ENCODE measurements around the gene NPC1. TPM values are rescaled to one million over a fixed set of nuclear protein-coding genes. Genes with fewer than 3 reads are reported as not detected.
"Not testable (repeated sequence)": the region's sequence is repeated elsewhere in the genome, so short reads cannot be mapped to it uniquely, and the experiment has no call there.

NPC1 gene
- 13.3 TPM for total RNA-seq

DNA sequence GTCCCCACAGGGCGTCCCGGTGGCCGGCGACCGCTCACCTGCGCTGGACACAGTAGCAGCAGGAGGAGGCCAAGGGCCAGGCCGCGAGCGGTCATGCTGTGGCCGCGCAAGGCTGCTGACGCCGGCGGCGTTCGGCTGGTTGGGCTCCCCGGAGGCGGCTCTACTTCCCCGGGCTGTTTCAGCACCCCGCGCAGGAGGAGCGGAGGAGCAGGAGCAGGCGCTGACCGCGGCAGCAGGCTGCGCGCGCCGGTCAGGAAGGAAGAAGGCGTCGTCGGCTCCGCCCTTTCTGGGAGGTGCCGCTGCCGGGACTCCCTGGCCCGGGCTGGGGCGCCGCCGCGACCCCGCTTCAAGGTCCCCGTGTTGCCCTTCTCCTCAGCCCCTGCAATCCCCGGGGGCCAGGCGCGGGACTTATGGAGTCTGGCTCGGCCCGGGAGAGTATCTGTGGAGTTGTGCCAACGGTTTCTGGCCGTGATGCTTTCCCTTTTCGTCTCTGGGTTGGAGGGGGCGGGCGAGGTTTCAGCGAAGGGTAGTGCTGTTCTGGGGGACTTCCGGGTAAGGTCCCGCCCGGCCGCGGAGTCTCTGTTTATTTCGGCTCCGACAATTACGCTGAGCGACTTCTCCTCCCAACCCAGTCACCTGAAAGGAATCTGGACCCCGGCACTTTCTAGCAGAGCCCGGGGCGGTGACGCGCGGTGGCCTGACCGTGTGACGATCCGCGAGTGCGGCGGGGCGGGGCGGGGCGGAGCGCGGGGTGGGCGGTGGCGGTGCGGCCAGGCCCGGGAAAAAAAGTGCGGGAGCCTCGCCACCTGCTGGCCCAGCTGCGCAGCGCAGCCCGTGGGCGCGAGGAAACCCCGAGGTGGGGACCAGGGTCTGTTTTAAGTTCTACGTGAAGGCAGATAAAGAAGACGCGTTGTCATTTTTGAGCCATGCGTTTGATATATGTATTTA is at the start of gene NPC1:
Gene NPC1, minus strand, starts transcription at position 258 of the 948 bp plus-strand sequence. Its CDS starts 163 bp downstream, at position 95.
- peak; percentile 94 for DNase-seq (ENCODE audit: low spot score)

DNA sequence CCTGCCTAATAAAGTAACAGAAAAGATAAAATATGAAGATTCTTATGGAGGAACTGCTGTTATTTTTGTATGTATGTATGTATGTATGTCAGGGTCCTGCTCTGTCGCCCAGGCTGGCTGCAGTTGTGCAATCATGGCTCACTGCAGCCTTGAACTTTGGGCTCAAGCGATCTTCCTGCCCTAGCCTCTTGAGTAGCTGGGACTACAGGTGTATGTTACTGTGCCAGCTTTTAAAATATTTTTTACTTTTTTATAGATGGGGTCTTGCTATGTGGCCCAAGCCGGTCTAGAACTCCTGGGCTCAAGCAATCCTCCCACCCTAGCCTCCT is 49.7 kb upstream of the NPC1 start:
- ATAC-seq: no peak

More for the DNA sequence above, at the start of gene NPC1:
- ATAC-seq: peak; percentile 94

DNA sequence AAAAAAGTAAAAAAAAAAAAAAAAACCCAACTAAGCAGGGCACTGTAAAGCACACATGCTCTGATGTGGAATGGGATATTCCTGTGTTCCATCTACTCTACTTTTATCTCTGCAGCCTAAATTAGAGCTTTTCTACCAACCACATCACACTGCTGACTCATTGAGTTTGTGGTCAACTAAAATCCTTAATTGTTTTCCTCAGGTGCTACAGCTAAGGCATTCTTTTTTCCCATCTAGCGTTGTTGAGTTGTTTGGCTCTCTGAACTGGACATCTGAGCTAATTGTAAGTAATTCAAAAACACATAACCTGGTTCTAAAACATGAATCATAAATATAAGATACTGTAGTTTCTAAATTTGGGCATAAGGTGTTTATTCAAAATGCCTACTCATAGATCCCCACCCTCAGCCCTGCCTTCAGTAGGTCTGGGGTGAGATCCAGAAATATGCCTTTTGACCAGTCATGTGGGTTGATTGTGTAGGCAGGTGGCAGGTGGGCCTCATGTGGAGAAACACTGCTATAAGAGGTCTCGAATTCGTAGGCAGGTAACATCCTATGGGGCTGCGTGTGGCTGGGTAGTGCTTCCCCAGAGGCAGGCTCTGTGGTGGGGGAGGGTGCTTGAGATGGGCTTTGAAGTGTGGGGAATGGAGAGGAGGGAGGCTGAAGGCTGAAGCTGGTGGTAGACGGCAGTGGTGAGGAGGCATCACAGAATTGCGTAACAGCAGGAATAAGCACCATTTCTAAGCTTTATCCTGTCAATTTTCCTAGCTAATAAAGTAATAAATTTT is 49.2 kb upstream of the NPC1 start:
- no peak for DNase-seq (ENCODE audit: low spot score)
- ATAC-seq: no peak

More for the DNA sequence above, 49.7 kb upstream of the NPC1 start:
- no peak for DNase-seq (ENCODE audit: low spot score)

DNA sequence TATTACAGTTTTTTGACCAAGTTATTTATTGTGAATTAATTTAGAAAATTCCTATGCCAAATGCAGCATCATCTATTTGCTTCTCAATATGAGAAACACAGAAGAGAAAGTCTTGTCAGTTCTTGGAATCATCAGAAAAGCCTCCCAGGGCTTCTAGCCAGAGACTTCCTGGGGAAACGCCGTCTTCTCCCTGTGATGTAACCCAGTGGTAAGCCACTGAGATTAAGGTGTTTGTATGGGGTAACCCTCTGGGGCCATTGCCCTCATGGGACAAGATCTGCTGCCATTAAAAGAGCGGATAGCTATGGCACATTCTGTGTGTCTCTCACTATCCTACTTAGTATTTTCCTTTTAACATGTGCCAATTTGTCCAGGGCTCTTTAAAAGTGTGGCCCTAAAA is 48.4 kb upstream of the NPC1 start:
- ATAC-seq (no peak), DNase-seq (ENCODE audit: low spot score) (no peak)

DNA sequence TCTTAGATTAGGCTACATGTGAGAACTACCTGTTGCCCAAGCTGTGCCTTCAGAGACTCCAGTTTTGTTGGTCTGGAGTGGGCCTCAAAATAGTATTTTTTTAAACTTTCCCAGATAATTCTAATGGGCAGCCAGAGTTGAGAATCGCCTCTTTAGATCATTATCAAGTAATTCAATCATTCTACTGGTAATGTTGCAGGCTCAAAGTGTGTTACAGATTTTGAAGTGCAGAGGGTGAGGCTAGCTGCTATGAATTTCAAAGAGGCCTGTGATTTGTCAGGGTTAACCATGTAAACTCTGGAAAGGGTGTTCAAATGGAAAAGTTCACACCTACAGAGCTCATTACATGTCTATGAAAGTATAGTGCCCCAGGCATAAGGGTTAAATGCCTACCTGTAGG is 46.3 kb upstream of the NPC1 start:
- ATAC-seq: no peak

DNA sequence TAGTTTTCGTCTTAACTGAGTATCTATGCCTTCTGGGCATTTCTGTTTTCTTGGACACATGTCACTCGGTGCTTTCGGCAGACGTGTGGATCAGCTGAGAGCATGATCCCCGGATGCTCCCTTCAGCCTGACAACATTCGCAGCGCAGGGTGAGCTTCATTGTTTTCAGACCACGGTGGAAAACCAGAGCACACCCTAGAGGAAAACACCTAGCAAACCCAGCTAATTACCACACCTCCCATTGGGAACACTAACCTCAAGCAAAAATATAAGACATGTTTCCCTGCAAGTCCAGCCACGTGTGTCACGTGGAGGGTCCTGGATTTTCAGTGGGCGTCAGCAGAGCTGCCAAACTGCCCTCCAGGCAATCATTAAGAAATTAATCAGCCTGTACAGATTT is 45.4 kb upstream of the NPC1 start:
- DNase-seq (ENCODE audit: low spot score): no peak

More for the DNA sequence above, 46.3 kb upstream of the NPC1 start:
- DNase-seq (ENCODE audit: low spot score): no peak

DNA sequence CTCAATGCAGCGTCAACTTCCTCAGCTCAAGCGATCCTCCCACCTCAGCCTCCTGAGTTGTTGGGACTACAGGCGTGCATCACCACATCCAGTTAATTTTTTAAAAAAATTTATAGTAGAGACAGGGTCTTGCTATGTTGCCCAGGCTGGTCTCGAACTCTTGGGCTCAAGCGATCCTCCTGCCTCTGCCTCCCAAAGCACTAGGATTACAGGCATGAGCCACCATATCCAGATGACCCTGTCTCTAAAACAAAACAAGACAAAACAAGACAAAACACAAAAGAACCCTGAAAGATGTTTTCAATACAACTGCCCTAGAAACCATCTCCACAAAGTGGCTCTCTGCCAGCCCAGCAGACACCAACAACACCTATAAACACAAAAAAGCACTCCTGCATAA is 45.0 kb upstream of the NPC1 start:
- DNase-seq (ENCODE audit: low spot score) (no peak), ATAC-seq (no peak)

More for the DNA sequence above, 45.4 kb upstream of the NPC1 start:
- ATAC-seq: no peak

DNA sequence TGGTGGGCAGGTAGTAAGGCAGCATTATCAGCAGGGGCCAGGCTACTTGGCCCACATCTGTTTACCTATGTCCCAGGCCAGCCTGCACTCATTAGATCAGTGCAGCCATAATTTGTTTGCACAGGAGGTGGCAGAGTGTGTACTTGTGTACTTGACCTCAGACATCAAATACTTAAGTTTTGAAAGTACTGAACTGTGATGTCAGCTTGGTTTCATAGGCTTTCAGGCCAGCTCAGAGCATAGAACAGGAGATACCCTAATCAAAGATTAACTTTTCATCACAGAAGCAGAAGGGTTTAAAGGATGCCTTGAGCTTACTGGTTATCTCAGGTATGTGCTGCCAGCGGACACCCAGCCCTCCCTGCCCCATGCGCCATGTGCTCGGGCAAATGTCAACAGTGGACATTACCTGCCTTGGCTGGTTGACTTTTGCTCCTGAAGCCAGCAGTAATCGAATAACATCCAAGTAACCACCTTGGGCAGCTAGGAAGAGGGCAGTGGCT is 43.2 kb upstream of the NPC1 start:
- ATAC-seq (peak; percentile 90), DNase-seq (ENCODE audit: low spot score) (peak; percentile 86)

DNA sequence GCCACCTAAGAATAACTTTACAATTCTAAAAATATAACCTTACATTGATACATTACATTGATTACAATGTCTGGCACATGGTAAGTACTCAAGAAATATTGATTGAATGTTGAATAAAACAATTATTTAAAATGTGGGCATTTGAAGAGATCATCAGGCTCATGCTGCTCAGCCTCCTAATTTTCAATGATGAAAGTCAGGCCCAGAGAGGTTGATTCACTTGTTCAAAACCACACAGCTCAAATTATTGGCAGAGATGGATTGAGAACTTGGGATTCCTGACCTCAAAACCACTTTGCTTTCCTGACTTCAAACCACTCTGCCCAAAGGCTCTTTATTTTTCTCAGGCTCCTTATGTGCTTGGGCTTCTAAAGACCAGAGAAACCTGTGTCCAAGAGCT is 41.7 kb upstream of the NPC1 start:
- DNase-seq (ENCODE audit: low spot score): no peak

DNA sequence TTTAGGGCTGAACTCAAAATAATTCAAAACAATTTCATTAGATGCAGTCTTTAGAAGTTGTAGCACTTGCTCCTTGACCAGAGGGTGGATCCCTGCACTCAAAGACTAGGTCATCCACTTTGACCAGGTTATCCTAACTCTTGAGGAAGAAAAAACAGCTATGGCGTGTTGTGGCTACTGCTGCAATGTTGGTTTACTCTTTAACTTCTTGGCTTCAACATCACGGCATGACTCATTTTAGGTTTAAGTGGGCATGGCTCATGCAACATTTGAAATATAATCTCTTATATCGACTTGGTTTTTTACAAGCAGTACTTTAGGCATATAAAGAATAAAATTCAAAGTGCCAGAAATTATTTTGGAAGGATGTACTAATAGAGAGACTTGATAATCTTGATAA is 41.0 kb upstream of the NPC1 start:
- ATAC-seq (peak; percentile 41), DNase-seq (ENCODE audit: low spot score) (no peak)

More for the DNA sequence above, 41.7 kb upstream of the NPC1 start:
- ATAC-seq: no peak

DNA sequence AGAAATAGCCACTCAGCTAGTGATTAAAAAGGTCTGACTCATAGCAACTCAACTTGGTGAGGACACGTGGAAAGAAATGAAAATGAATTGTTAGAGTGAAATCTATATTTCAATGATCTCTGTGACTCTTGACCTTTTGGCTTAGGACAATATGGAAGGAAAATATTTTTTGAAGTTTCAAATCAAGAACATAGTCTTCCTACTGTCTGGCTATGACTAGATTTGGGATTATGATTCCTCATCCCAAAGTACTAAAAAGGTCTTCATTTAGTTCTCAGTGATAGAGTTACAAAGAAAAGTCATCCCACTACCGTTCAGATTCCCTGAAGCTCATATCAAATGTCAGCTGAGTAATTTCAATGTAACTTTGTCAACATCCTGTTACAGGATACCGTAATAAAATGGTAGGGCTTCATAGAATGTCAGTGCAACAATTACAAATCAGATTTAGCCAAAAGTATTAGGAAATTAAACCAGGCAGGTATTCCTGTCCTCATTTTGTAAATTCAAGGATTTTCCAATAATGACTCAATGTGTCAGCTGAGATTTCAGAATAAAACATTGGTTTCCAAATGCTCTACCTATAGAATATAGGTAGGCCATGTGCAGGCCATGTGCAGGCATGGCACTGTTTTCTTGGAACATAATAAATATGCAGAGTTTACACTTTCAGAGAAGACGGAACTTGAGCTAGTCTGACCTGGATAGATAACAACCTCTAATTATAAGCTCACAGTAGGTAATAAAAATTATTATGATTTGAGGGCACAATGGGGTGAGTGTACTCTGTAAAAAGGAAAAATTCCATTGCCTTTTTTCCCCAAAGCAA is 40.4 kb upstream of the NPC1 start:
- DNase-seq (ENCODE audit: low spot score): no peak
- no peak for ATAC-seq

DNA sequence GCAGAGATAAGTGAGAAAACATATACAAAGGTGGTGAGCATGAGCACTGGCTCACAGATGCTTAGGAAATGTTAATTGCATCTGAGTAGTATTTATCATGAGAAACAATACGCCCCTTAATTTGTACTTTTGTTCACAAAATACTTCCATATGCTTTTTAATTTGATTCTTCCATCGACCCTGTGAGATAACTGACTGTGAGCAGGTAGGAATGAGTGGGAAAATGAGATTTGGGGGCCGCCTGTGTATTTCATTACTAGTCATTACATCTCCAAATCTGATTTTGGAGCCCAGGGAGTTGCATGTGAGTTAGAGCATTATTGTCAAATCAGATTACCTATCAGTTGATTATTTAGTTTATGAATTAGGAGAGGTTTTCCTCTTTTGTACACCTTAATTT is 36.7 kb upstream of the NPC1 start:
- ATAC-seq (no peak), DNase-seq (ENCODE audit: low spot score) (no peak)

DNA sequence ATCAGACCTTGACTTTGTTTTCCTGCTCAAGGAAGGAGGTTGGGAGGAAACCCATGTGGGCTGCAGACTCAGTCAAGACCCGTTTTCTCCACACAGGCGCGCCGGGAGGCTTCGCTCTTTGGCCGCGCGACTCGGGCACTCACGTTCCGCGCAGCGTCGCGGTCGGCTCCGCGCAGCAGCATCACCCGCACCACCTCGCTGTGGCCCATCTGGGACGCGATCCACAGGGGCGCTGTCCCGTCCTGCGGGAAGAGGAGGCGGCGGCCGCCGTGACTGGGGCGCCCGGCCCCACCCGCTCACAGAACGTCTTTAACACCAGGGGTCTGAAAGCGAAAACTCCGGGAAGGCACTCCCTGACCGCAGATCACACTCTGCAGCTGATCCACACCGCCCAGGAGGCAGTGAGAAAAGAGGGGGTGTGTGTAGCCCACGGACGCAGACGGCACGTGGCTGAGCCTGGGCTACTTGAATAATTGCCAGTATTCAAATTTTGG is 33.1 kb upstream of the NPC1 start:
- peak; percentile 66 for ATAC-seq
- no peak for DNase-seq (ENCODE audit: low spot score)

DNA sequence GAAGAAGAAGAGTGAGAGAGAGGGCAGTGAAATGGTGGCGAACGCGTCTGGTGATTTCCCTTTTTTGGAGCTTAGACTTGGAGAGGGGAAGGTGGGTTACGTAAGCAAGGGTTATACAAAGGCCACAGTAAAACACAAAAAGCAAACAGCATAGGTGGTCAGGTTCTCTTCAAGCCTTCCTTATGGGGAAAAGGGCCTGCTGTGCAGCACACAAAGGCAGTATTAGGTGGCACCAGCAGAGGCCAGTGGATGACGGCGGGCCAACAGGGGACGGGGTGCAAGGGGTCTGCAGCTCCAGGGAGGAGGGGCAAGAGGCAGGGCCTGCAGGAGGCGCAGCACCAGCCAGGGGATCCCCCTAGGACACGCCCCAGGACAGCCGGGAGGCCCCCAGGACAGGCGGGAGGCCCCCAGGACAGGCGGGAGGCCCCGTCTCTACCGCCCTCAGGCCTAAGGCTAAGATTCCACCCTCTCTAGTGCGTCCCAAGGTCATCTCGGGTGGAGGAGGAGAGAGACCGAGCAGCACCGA is 32.6 kb upstream of the NPC1 start:
- peak; percentile 78 for ATAC-seq
- peak; percentile 56 for DNase-seq (ENCODE audit: low spot score)

DNA sequence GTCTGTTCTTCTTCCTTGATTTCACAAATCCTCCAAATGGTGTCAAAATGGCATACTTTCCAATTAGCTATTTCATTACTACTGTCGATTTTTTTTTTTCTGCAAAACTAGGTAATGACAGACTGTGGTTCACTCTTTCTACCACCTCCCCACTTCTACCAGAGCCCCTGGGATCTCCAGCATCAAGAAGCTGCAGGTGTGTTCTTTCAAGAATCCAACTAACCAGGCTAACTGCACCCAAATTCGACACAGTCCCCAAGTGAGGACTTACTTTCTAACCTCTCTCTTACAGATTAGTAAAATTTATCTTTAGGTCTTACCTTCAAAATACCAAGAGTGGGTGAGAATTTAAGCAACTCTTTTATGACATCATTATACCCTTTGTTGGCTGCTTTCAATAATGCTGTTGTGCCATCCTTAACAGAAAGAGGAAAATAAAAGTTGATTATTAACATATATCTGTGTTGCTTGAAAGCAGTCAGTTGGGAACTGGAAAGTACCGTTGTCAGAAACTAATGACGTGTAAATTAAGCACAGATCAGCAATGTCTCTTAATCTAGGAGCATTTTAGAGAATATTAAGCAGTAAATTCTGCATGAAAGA is 31.2 kb upstream of the NPC1 start:
- ATAC-seq (peak; percentile 16), DNase-seq (ENCODE audit: low spot score) (no peak)

DNA sequence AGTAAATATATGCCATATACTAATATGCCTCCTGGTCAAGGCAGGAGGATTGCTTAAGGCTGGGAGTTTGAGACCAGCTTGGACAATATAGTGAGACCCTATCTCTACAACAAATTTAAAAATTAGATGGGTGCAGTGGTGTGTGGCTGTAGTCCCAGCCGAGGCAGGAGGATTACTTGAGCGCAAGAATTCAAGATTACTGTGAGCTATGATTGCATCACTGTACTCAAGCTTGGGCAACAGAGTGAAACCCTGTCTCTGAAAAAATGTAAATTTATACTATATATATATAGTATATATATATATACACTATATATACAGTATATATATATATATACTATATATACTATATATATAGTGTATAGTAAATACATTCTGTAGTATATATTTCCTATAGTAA is 30.0 kb upstream of the NPC1 start:
- no peak for DNase-seq (ENCODE audit: low spot score)
- no peak for ATAC-seq

DNA sequence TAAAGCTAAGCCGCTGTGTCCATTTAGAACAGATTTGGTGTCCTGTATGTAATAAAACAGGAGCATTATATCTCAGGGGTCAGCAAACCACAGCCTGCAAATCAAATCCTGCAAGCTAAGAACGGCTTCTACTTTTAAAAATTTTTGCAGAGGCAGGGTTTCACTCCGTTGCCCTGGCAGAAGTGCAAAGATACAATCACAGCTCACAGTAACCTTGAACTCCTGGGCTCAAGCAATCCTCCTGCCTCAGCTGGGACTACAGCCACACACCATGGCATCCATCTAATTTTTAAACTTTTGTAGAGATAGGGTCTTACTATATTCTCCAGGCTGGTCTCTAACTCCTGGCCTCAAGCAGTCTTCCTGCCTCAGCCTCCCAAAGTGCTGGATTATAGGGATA is 28.6 kb upstream of the NPC1 start:
- no peak for DNase-seq (ENCODE audit: low spot score)
- no peak for ATAC-seq

DNA sequence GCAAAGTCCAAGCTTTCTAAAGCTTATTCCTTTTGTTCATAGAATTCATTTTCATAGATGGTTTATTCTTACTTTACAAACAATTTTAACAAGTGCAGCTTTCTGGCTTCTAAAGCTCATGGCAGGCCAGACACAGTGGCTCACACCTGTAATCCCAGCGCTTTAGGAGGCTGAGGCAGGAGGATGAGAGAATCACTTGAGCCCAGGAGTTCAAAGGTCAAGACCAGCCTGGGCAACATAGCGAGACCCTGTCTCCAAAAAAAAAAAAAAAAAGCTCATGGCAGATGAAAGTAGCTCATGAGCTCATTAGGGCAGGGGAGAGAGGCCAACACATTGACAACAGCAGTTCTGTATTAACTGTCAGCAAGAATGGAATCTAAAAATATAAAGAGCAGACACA is 28.1 kb upstream of the NPC1 start:
- ATAC-seq: no peak

DNA sequence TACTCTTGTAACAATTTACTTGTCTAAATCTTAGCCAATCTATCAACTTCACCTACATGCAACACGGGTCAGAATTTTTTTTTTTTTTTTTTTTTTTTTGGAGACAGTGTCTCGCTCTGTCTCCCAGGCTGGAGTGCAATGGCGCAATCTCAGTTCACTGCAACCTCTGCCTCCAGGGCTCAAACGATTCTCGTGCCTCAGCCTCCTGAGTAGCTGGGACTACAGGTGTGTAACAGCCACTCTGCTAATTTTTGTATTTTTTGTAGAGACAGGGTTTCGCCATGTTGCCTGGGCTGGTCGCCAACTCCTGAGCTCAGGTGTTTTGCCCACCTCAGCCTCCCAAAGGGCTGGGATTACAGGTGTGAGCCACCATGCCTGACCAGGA is 26.8 kb upstream of the NPC1 start:
- not testable (repeated sequence) for ATAC-seq; DNase-seq (ENCODE audit: low spot score)

More for the DNA sequence above, 28.1 kb upstream of the NPC1 start:
- no peak for DNase-seq (ENCODE audit: low spot score)
